ENCODE results near the gene HDAC9.
"Not testable (repeated sequence)": the region's sequence is repeated elsewhere in the genome, so short reads cannot be mapped to it uniquely, and the experiment has no call there.

Gene HDAC9

GRCh38 chr7:18721429-18721828 is 225.9 kb downstream of the HDAC9 start:
- Histone ChIP-seq H3K27ac (no peak overlapping the region), H3K9me3 (no peaks in the 10 kb centered on the region), H3K4me3 (ENCODE audit: low read depth in 1 of 2, low read length in 1 of 2) (no peak overlapping the region), H3K36me3 (no peaks in the 10 kb centered on the region), H3K4me1 (ENCODE audit: control insufficient read depth in 1 of 2, insufficient read depth in 1 of 2, low read depth in 1 of 2, low read length in 1 of 2) (no peaks in the 10 kb centered on the region), H3K27me3 (no peaks in the 10 kb centered on the region)
- no peak for TF ChIP-seq CTCF (IDR thresholded peaks at IDR 0.05)

GRCh38 chr7:18724318-18724717 is 228.8 kb downstream of the HDAC9 start:
- TF ChIP-seq CTCF (IDR thresholded peaks at IDR 0.05) = no peak
- H3K4me1 ChIP-seq (ENCODE audit: control insufficient read depth in 1 of 2, insufficient read depth in 1 of 2, low read depth in 1 of 2, low read length in 1 of 2) = no peaks in the 10 kb centered on the region
- no peaks in the 10 kb centered on the region for H3K27me3 ChIP-seq
- H3K4me3 ChIP-seq (ENCODE audit: low read depth in 1 of 2, low read length in 1 of 2) = no peak overlapping the region
- H3K27ac ChIP-seq = no peak overlapping the region
- no peaks in the 10 kb centered on the region for H3K9me3 ChIP-seq
- no peaks in the 10 kb centered on the region for H3K36me3 ChIP-seq

GRCh38 chr7:18727115-18727870 is 231.7 kb downstream of the HDAC9 start:
- TF ChIP-seq CTCF (IDR thresholded peaks at IDR 0.05) = no peak
- Histone ChIP-seq H3K9me3 (no peaks in the 10 kb centered on the region), H3K36me3 (no peaks in the 10 kb centered on the region), H3K4me3 (ENCODE audit: low read depth in 1 of 2, low read length in 1 of 2) (no peak overlapping the region), H3K4me1 (ENCODE audit: control insufficient read depth in 1 of 2, insufficient read depth in 1 of 2, low read depth in 1 of 2, low read length in 1 of 2) (no peaks in the 10 kb centered on the region), H3K27ac (no peak overlapping the region), H3K27me3 (no peaks in the 10 kb centered on the region)

- H3K4me3 ChIP-seq (ENCODE audit: low read depth in 1 of 2, low read length in 1 of 2); H3K27me3 ChIP-seq; H3K9me3 ChIP-seq; H3K4me1 ChIP-seq (ENCODE audit: control insufficient read depth in 1 of 2, insufficient read depth in 1 of 2, low read depth in 1 of 2, low read length in 1 of 2); H3K27ac ChIP-seq; H3K36me3 ChIP-seq: not testable (repeated sequence)
Observed at GRCh38 chr7:18736012-18736411, 240.5 kb downstream of the HDAC9 start.

GRCh38 chr7:18740579-18740988 is 245.0 kb downstream of the HDAC9 start:
- Histone ChIP-seq H3K4me3 (ENCODE audit: low read depth in 1 of 2, low read length in 1 of 2) (no peak overlapping the region), H3K27ac (no peak overlapping the region), H3K4me1 (ENCODE audit: control insufficient read depth in 1 of 2, insufficient read depth in 1 of 2, low read depth in 1 of 2, low read length in 1 of 2) (no peaks in the 10 kb centered on the region), H3K36me3 (no peaks in the 10 kb centered on the region), H3K9me3 (no peaks in the 10 kb centered on the region), H3K27me3 (no peaks in the 10 kb centered on the region)
- no peak for TF ChIP-seq CTCF (IDR thresholded peaks at IDR 0.05)

- no peak for TF ChIP-seq CTCF (IDR thresholded peaks at IDR 0.05)
- H3K36me3 ChIP-seq = no peaks in the 10 kb centered on the region
- no peaks in the 10 kb centered on the region for H3K4me1 ChIP-seq (ENCODE audit: control insufficient read depth in 1 of 2, insufficient read depth in 1 of 2, low read depth in 1 of 2, low read length in 1 of 2)
- no peak overlapping the region for H3K4me3 ChIP-seq (ENCODE audit: low read depth in 1 of 2, low read length in 1 of 2)
- H3K9me3 ChIP-seq = no peaks in the 10 kb centered on the region
- H3K27me3 ChIP-seq = no peaks in the 10 kb centered on the region
- no peak overlapping the region for H3K27ac ChIP-seq
Observed at GRCh38 chr7:18753972-18754610, 258.5 kb downstream of the HDAC9 start.
